Measurements from ENCODE around the gene ARHGAP20. TPM values are rescaled to one million over a fixed set of nuclear protein-coding genes. Genes with fewer than 3 reads are reported as not detected.

The ARHGAP20 gene
- total and polyA plus RNA-seq, 9 of the 15 experiments (the other 6 are each of a cell fraction or from before 2014, with no cell fraction given), result 0.07 TPM; not detected in 8

DNA sequence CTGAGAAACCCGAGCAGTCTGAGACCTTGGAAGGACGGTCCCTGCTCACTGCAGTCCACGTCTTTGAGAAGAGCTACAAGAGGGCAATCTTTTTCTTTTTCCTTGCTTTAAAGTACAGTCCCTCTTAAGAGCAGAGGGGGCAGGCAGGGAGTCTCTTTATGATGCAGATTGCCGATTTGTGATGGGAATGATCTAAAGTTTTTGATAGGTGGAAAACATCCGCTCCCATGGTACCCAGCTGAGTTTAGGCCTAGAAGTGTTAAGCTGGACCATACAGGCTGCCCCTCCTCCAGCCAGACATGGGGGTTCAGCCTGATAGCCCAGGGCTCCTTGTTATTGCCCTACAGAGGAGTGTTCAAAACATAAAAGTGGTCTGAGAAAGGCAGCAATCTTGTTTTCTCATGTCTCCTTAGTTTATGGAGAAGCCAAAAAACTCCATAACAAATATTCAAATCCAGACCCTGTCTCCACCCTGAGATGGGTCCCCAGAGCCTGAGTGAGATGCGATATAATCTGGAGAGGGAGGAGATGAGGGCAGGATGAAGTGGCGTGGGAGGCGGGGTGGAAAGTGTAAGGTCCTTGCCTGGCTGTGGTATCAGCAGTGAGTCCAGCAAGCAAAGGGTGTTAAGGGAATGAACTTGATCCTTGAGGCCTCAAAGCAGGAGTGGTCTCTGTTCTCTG, 147.4 kb downstream of the ARHGAP20 start:
- in situ Hi-C loops (cut with MboI) (no loop called here), intact Hi-C loops (cut with micrococcal nuclease) (no loop called here)
- H3K9me1 ChIP-seq (ENCODE audit: control insufficient read depth, insufficient read depth, low read length), result no peaks in the 10 kb centered on the region
- no TSS peak for BruUV-seq (replicated peaks)
- no peak overlapping the region for H3K4me2 ChIP-seq (ENCODE audit: insufficient read depth, low read length)
- no peaks in the 10 kb centered on the region for H4K20me1 ChIP-seq (replicated peaks; ENCODE audit: control insufficient read depth, insufficient read depth, low read length)
- H3K27ac ChIP-seq (ENCODE audit: extremely low read depth, low read depth, low read length), result no peak overlapping the region
- no peak overlapping the region for H3K4me3 ChIP-seq
- no peak overlapping the region for H3K9ac ChIP-seq (ENCODE audit: insufficient read depth in 1 of 2, low read depth in 2 of 2, low read length in 2 of 2)
- H3K79me2 ChIP-seq (ENCODE audit: control insufficient read depth, insufficient read depth, low read length), result no peaks in the 10 kb centered on the region
- H3K36me3 ChIP-seq (ENCODE audit: control insufficient read depth, insufficient read depth, low read length), result no peaks in the 10 kb centered on the region
- ATAC-seq (no peak; the same call in 2 of the 3 replicates), DNase-seq (ENCODE audit: extremely low read depth in 1 of 4, low spot score in 3 of 4) (no peak), FAIRE-seq (no peak)
- WGBS (ENCODE audit: insufficient coverage, low coverage, missing lambda C conversion rate), result 1% methylated on average over 8 of the region's 8 CpGs
- no peaks in the 10 kb centered on the region; the same call in 1 of the 2 replicates for H3K9me3 ChIP-seq (replicated peaks; ENCODE audit: control insufficient read depth, insufficient read depth, low read depth, low read length)
- ChIA-PET POLR2A (no interaction called here), CTCF (ENCODE audit: low intra/inter-chr PET ratio) (no interaction called here)
- TF ChIP-seq, protein P1, sequence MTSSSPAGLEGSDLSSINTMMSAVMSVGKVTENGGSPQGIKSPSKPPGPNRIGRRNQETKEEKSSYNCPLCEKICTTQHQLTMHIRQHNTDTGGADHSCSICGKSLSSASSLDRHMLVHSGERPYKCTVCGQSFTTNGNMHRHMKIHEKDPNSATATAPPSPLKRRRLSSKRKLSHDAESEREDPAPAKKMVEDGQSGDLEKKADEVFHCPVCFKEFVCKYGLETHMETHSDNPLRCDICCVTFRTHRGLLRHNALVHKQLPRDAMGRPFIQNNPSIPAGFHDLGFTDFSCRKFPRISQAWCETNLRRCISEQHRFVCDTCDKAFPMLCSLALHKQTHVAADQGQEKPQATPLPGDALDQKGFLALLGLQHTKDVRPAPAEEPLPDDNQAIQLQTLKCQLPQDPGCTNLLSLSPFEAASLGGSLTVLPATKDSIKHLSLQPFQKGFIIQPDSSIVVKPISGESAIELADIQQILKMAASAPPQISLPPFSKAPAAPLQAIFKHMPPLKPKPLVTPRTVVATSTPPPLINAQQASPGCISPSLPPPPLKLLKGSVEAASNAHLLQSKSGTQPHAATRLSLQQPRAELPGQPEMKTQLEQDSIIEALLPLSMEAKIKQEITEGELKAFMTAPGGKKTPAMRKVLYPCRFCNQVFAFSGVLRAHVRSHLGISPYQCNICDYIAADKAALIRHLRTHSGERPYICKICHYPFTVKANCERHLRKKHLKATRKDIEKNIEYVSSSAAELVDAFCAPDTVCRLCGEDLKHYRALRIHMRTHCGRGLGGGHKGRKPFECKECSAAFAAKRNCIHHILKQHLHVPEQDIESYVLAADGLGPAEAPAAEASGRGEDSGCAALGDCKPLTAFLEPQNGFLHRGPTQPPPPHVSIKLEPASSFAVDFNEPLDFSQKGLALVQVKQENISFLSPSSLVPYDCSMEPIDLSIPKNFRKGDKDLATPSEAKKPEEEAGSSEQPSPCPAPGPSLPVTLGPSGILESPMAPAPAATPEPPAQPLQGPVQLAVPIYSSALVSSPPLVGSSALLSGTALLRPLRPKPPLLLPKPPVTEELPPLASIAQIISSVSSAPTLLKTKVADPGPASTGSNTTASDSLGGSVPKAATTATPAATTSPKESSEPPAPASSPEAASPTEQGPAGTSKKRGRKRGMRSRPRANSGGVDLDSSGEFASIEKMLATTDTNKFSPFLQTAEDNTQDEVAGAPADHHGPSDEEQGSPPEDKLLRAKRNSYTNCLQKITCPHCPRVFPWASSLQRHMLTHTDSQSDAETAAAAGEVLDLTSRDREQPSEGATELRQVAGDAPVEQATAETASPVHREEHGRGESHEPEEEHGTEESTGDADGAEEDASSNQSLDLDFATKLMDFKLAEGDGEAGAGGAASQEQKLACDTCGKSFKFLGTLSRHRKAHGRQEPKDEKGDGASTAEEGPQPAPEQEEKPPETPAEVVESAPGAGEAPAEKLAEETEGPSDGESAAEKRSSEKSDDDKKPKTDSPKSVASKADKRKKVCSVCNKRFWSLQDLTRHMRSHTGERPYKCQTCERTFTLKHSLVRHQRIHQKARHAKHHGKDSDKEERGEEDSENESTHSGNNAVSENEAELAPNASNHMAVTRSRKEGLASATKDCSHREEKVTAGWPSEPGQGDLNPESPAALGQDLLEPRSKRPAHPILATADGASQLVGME (CRISPR knock-in tag; IDR thresholded peaks at IDR 0.05), result no peak
- 0 out of 2 replicates have a peak, but pooled peaks have one; percentile 45 for TF ChIP-seq ARID1B (IDR thresholded peaks at IDR 0.05)
- peak; percentile 31 for TF ChIP-seq ZFP36 (IDR thresholded peaks at IDR 0.05; ENCODE audit: low read depth, low read length, partially characterized antibody)
- H3K4me1 ChIP-seq (replicated peaks in 1 of 2; ENCODE audit: control insufficient read depth in 2 of 2, insufficient read depth in 2 of 2, low read length in 2 of 2), result peaks cover 10 to 13% of the 10 kb centered on the region in 2 experiments; a peak in 4 of 5 replicates
- no peaks in the 10 kb centered on the region for H3K27me3 ChIP-seq (ENCODE audit: control insufficient read depth in 2 of 2, insufficient read depth in 2 of 2, low read length in 2 of 2)
- H2AFZ ChIP-seq (ENCODE audit: low read depth, low read length), result no peak overlapping the region
